Anterior cingulate cortex (tissue), 58 donors: Measurements from ENCODE around the gene SMAD7.
A peak's percentile ranks its signal among the peaks of the same experiment; 100 is the strongest.

ENCODE experiments used
- DNase-seq, 58 donors: peaks; one replicate each; lab custom pipeline; 2025; lab: John Stamatoyannopoulos, UW

The SMAD7 gene

DNA sequence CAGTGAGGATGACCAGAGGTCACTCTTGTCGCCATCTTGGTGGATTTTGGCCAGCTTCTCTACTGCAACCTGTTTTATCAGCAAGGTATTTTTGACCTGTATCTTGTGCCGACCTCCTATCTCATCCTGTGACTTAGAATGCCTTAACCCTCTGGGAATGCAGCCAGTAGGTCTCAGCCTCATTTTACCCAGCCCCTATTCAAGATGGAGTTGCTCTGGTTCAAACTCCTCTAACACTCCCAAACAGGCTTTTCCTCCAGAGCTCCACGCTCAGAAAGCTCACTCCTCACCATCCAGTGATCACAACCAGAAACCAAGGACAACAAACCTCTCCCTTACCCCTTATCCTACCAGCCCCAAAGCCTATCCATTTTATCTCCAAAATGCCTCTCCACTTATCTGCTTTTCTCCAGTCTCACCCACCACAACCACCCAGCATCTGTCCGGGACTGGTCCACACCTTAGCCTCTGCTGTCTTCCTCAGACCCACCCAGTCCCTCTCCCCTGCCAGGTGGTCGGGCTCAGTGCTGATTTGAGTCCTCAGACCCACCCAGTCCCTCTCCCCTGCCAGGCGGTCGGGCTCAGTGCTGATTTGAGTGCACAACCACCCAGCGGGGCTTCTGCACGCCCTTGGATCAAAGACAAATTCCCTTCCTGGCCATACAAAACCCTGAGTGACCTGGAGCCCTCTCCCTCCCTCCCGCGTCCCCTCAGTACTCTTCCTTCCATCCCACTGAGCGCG, 11.7 kb upstream of the SMAD7 start:
- no peak for DNase-seq

GRCh38 chr18:48961547-48961946, 10.8 kb upstream of the SMAD7 start:
- no peak for DNase-seq

- no peak for DNase-seq
Measured at GRCh38 chr18:48959921-48960920, 9.5 kb upstream of the SMAD7 start.

- no peak for DNase-seq
Measured at GRCh38 chr18:48959551-48959920, 8.8 kb upstream of the SMAD7 start.

GRCh38 chr18:48958951-48959350, 8.2 kb upstream of the SMAD7 start:
- no peak for DNase-seq

- no peak for DNase-seq
Measured at GRCh38 chr18:48957616-48958015, 6.9 kb upstream of the SMAD7 start.

DNA sequence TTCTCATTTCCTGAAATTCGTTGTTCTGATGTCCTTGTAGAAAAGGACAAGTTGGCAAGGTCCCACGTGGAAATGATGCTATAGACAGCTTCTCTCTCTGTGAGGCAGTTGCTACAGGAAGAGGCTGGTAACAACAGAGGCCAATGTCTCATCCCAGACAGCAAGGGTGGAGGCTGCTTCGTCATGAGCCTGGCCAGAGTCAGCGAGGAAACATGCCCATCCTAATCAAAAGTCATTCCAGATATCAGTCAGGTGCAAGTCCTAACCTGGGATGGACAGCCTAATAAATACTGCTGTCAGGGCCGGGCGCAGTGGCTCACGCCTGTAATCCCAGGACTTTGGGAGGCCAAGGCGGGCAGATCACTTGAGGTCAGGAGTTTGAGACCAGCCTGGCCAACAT, 6.4 kb upstream of the SMAD7 start:
- no peak for DNase-seq

DNA sequence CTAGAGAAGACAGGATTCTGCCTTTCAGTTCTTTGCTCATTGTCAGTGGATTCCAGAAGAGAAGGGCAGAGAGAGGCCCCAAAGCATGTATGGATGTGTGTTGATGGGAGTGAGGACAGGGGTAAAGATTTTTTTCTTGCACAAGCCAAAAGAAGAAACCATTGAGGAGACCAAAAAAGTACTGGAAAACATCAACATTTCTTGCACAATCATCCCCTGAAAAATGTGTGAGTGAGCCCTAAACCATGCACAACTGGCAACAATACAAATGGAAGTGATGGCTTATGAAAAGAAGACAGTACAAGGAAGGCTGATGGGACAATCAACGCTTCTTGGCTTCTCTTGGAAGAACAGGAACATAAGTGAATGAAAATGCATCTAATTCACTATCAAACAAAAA, 5.6 kb upstream of the SMAD7 start:
- no peak for DNase-seq

DNA sequence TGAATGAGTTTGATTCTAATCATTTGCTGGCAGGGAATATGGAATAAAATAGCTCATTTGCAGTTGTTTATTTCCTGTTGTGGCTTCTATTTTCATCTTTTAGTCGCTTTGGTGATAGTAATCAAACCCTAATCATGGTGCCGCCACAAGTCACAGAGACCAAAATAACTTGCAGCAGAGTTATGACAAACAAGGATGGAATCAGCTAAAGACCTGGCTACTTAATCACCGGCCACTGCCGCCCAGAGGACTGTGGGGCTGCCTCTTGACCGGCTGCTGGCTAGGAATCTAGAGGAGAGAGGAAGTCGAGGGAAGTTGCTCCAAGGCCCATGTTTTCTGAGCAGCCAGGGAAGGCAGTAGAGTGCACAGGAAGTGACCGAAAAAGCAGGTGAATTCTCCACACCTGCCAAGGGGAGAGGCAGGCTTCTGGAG, 5.1 kb upstream of the SMAD7 start:
- DNase-seq = no peak

GRCh38 chr18:48954886-48955819, 4.4 kb upstream of the SMAD7 start:
- DNase-seq = no peak

DNA sequence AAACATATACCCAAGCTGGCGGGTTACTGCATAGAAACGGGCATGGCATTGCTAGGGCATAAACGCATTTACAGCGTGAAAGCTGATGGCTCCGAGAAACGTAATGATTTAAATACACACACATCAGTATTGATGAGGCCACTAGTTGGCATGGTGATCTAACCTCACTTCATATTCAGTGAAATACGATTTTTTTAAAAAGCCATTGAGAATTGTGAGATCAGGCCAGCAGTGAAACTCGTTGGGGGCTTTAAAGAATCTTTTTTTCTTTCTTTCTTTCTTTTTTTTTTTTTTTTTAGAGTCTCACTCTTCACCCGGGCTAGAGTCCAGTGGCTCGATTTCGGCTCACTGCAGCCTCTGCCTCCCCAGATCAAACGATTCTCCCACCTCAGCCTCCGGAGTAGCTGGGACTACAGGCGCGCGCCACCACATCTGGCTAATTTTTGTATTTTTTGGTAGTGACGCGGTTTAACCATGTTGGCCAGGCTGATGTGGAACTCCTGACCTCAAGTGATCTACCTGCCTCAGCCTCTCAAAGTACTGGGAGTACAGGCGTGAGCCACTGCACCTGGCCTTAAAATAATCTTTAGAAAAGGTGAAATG, 2.4 kb upstream of the SMAD7 start:
- no peak for DNase-seq

DNA sequence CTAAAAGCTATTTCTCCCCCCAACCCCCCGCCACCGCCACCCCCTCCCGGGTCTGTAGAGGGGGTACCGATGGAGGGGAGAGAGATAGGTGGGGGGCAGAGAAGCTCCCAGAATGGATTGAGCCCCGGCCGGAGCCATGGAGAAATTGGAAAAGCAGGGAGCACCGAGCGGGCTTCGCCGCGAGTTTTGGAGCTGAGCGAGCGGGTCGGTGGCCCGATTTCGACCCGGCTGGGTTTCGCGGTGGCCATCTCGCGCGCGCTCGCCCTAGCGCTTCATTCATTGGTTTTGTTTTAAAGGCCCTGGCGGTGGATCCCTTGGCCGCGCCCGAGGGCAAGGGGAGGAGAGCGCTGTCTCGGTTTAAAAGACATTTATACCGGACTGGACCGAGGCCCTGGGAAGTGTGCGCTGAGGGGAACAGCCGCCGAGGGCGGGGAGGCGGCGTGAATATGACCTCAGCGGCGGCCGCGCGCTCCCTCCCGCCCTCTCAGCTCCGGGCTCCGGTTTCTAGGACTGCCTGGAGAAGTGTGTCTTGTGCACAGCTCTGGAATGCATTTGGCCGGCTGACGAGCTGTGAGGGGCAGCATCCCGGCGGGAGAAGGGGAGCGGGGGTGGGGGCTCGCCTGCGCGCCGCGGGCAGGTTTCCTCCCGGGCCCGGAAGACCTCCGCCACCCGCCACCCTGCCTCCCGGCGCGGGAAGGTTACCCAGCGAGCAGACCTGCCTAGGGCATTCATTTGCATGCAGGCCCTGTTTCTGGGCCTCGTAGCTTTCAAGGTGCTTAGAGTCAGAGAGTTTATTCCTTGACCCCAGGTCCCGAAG, 1.7 kb upstream of the SMAD7 start:
- DNase-seq = peak in 53 of 58 donors; percentile 44 to 88 (median 71)

DNA sequence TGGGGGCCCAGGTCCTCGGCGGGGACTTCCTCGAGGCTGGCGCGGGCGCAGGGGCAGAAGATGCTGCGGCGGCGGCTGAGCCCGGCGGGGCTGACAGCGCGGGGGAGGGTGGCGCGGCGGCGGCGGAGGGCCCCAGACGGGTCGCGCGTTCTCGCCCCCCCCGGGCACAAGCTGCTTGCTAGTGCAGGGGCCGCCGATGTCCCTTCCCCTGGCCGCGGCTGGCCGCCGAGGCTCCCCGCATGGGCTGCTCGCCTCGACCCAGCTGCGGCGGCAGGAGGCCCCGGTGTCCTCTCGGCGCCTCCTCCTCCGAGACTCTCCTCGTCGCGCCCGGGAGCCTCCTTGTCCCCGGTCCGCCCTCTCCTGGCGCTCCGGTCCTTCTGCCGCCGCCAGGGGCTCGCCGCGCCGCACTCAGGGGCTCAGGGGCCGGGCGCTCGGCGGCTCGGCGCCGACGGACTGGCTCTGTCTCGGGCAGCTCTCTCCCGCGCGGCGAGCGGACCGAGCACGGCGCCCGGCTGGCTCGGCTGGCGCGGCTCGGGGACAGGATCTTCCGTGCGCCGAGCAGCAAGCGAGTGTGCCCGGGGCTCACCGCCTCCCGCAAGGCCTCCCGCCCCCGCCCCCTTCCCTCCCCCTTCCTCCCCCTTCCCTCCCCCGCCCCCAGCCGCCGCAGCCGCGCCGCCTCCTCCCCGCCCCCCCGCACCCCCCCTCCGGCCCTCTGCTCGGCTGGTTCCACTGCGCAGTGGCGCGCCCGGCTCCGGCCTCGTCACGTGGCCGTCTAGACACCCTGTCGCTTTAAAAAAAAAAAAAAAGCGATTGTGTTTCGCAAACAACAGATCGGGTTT, 902 bp upstream of the SMAD7 start:
- DNase-seq = peak in 54 of 58 donors; percentile 47 to 93 (median 82)

- peak in 8 of 58 donors; percentile 22 to 64 (median 38) for DNase-seq
Measured at GRCh38 chr18:48949606-48950535, 894 bp downstream of the SMAD7 start.

DNA sequence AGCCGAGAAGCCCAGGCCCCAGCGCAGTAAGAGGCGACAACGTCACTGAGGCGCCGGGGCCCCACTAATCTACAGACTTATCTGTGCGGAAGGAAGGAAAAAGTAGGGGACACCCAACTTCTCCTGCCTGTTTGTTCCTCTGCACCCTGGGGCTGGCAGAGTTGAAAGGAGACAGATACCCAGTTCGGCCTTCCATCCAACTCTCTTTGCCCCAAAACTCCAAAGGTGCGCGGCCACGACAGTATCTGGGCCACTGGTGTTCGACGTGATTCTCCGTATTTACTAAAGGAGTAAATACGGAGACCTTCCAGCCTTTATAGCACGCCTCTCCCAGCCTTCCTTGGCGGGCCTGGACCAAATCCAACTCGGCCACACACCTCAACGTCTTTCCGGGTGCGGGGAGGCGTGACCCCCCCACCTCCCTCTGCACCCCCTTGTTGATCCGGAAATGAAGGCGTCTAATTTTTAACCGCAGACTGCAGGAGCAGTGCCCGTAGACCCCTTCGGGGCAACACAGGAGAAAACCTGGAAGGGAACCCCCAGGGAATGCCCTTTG, 1.6 kb downstream of the SMAD7 start:
- DNase-seq = peak in 7 of 58 donors; percentile 24 to 53 (median 36)
